Esophagus squamous epithelium (tissue), 5 donors: ENCODE results near the gene ARHGAP25. TPM values are rescaled to one million over a fixed set of nuclear protein-coding genes. Genes with fewer than 3 reads are reported as not detected.

Experiments
- DNase-seq: peaks from one replicate; lab custom pipeline; 2025; lab: John Stamatoyannopoulos, UW
- H3K27ac ChIP-seq, 4 donors: fragments of 200-600 bp; sonication (generic); one replicate each; pipeline ENCODE4 v1.5.1; 2016 to 2019; ENCODE audit warnings: mild to moderate bottlenecking in 1 of 4
- H3K27me3 ChIP-seq, 4 donors: fragments of 200-600 bp; sonication (generic); 1 replicate in 3 of 4; 2 replicates in 1 of 4; pipeline versions ENCODE4 v1.5.1 to v1.6.0; 2017 to 2021; ENCODE audit warnings: antibody characterized with exemption in 1 of 4
- H3K36me3 ChIP-seq, 3 donors: fragments of 200-600 bp; sonication (generic); one replicate each; pipeline ENCODE4 v1.5.1; 2016 to 2019
- H3K4me1 ChIP-seq, 3 donors: fragments of 200-600 bp; sonication (generic); one replicate each; pipeline ENCODE4 v1.5.1; 2017 to 2019
- H3K4me3 ChIP-seq, 4 donors: fragments of 200-600 bp; sonication (generic); 1 replicate in 3 of 4; 2 replicates in 1 of 4; pipeline ENCODE4 v1.5.1; 2016 to 2019; ENCODE audit warnings: mild to moderate bottlenecking in 2 of 4, moderate library complexity in 1 of 4
- H3K9me3 ChIP-seq, 3 donors: fragments of 200-600 bp; sonication (generic); one replicate each; pipeline ENCODE4 v1.5.1; 2016 to 2019
- CTCF ChIP-seq, 6 experiments: fragments of 450-650 bp in 4 of 6; fragments of 200-600 bp in 2 of 6; sonication (generic) in 2 of 6; IDR thresholded peaks; one replicate each; pipeline ENCODE4 v1.5.1; 2016 to 2019; ENCODE audit warnings: antibody characterized with exemption in 6 of 6, mild to moderate bottlenecking in 4 of 6, moderate library complexity in 4 of 6
- POLR2A ChIP-seq, 4 donors: fragments of 450-650 bp; IDR thresholded peaks; one replicate each; pipeline ENCODE4 v1.6.1; 2017; ENCODE audit warnings: antibody characterized with exemption in 4 of 4, mild to moderate bottlenecking in 4 of 4, moderate library complexity in 3 of 4
- WGBS, 2 donors: methylation state at CpG; one replicate each; pipeline ENCODE4 v1.1.5; 2018; 5-methylcytosine and 5-hydroxymethylcytosine counted together
- intact Hi-C: fragments of 100-400 bp; cut with DNase I; formaldehyde crosslinking; loops from one replicate; pipeline ENCODE4 v1.15.0; 2022
- total RNA-seq, 4 donors: library from RNA; depleted of rRNA; stranded (reverse); fragments of >200 nt; gene quantifications; one replicate each; pipeline ENCODE4 v1.1.0, GENCODE V29; 2016
- donor health status: DM: yes; HTN: yes; CAD: no.

ARHGAP25 gene
- total RNA-seq, 4 donors from 2014 or later, result 3.2 to 9.0 (median 5.5) TPM

DNA sequence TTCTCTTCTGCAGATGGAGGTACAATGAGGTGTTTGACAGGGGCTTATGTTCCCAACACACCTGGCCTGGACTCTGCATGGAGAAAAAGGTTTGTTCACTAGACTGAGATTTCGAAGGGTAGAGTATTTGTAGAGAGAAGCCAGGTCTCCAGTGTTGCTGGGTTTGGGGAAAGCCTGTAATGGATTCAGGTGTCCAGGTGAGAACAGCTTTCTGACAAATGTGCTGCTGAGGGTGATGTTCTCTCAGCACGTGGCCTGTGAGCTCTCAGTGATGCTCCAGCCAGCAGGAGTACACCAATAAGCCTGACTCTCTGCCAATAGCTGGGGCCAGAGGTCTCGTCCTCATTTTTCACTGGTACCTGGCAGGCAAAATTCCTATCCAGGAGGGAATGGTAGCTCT lies 43.8 kb upstream of the ARHGAP25 start:
- DNase-seq, result no peak
- peaks cover 0 to under 1% (median 0%) of the 10 kb centered on the region in 3 donors for H3K9me3 ChIP-seq
- H3K4me3 ChIP-seq, result no peak overlapping the region
- H3K36me3 ChIP-seq, result no peaks in the 10 kb centered on the region
- TF ChIP-seq CTCF (IDR thresholded peaks at IDR 0.05) (no peak), POLR2A (IDR thresholded peaks at IDR 0.05) (no peak)
- WGBS, 2 donors, result 74 to 84% methylated on average over 2 of the region's 3 CpGs
- no peak overlapping the region for H3K27ac ChIP-seq
- intact Hi-C loops, result no loop called here
- H3K27me3 ChIP-seq, result no peaks in the 10 kb centered on the region
- no peaks in the 10 kb centered on the region for H3K4me1 ChIP-seq

GRCh38 chr2:68692511-68692910 lies 42.1 kb upstream of the ARHGAP25 start:
- DNase-seq, result no peak
- peaks cover 0 to 5% (median 0%) of the 10 kb centered on the region in 4 donors for H3K27me3 ChIP-seq
- no peak for TF ChIP-seq POLR2A (IDR thresholded peaks at IDR 0.05)
- no peak for TF ChIP-seq CTCF (IDR thresholded peaks at IDR 0.05)
- no peaks in the 10 kb centered on the region for H3K4me1 ChIP-seq
- no peak overlapping the region for H3K4me3 ChIP-seq
- peaks cover 0 to 13% (median 6%) of the 10 kb centered on the region in 3 donors for H3K9me3 ChIP-seq
- intact Hi-C loops, result no loop called here
- H3K27ac ChIP-seq, result no peak overlapping the region
- 60 to 90% methylated on average over 1 of the region's 1 CpG for WGBS, 2 donors
- no peaks in the 10 kb centered on the region for H3K36me3 ChIP-seq

- Histone ChIP-seq H3K4me1 (peaks cover 0 to 14% (median 0%) of the 10 kb centered on the region in 3 donors), H3K27ac (no peak overlapping the region), H3K27me3 (peaks cover 0 to 9% (median 0%) of the 10 kb centered on the region in 4 donors), H3K4me3 (no peak overlapping the region), H3K9me3 (peaks cover 0 to 13% (median 6%) of the 10 kb centered on the region in 3 donors), H3K36me3 (no peaks in the 10 kb centered on the region)
- TF ChIP-seq POLR2A (IDR thresholded peaks at IDR 0.05) (no peak), CTCF (IDR thresholded peaks at IDR 0.05) (no peak)
- intact Hi-C loops, result no loop called here
- DNase-seq, result no peak
- WGBS, 2 donors, result 95 to 100% methylated on average over 2 of the region's 2 CpGs
Measured at GRCh38 chr2:68693951-68694350, 40.7 kb upstream of the ARHGAP25 start.

GRCh38 chr2:68695971-68696370 lies 38.6 kb upstream of the ARHGAP25 start:
- TF ChIP-seq POLR2A (IDR thresholded peaks at IDR 0.05) (no peak), CTCF (IDR thresholded peaks at IDR 0.05) (no peak)
- Histone ChIP-seq H3K4me3 (no peak overlapping the region), H3K27ac (no peak overlapping the region), H3K36me3 (no peaks in the 10 kb centered on the region), H3K9me3 (peaks cover 0 to 13% (median 6%) of the 10 kb centered on the region in 3 donors), H3K4me1 (peaks cover 0 to 20% (median 5%) of the 10 kb centered on the region in 3 donors), H3K27me3 (peaks cover 0 to 9% (median 0%) of the 10 kb centered on the region in 4 donors)
- WGBS, 2 donors, result 89 to 97% methylated on average over 4 of the region's 4 CpGs
- DNase-seq, result no peak
- intact Hi-C loops, result no loop called here

- DNase-seq, result no peak
- Histone ChIP-seq H3K4me3 (no peak overlapping the region), H3K27me3 (peaks cover 0 to 9% (median 0%) of the 10 kb centered on the region in 4 donors), H3K27ac (no peak overlapping the region), H3K9me3 (peaks cover 0 to 13% (median 6%) of the 10 kb centered on the region in 3 donors), H3K36me3 (no peaks in the 10 kb centered on the region), H3K4me1 (peaks cover 0 to 20% (median 5%) of the 10 kb centered on the region in 3 donors)
- no peak for TF ChIP-seq POLR2A (IDR thresholded peaks at IDR 0.05)
- no peak for TF ChIP-seq CTCF (IDR thresholded peaks at IDR 0.05)
- 70 to 82% methylated on average over 2 of the region's 2 CpGs for WGBS, 2 donors
- intact Hi-C loops, result no loop called here
Measured at GRCh38 chr2:68696554-68696953, 38.1 kb upstream of the ARHGAP25 start.
